HCT116 (cell line): ENCODE results near the gene TK2. TPM values are rescaled to one million over a fixed set of nuclear protein-coding genes. Genes with fewer than 3 reads are reported as not detected.

Source experiments
- ATAC-seq: fragments of 200-7000 bp; cut with Tn5 transposase; 2 replicates; pipeline ENCODE4 v1.9.1; 2020; ENCODE audit warnings: mild to moderate bottlenecking, moderate library complexity
- BruUV-seq: library from RNA; stranded (reverse); fragments of 400-500 nt; replicated peaks from 2 replicates; lab custom pipeline; 2021; lab: Mats Ljungman, UMichigan
- CTCF ChIA-PET: fragments of 300-600 bp; sonication (Branson Sonifier 250); formaldehyde crosslinking; loops from one replicate; lab custom pipeline; 2021; ENCODE audit warnings: antibody characterized with exemption; lab: Charles Lee
- POLR2A ChIA-PET: fragments of 300-600, 350-600 bp; sonication (Branson Sonifier 250); formaldehyde crosslinking; loops from one replicate; lab custom pipeline; 2021; ENCODE audit warnings: antibody characterized with exemption; lab: Charles Lee
- RAD21 ChIA-PET, 2 experiments: fragments of 300-600 bp; sonication (Branson Sonifier 250); formaldehyde crosslinking; loops; one replicate each; lab custom pipeline; 2023; ENCODE audit warnings: low total read pairs in 2 of 2; ENCODE audit not compliant: uncharacterized antibody in 2 of 2, unreplicated experiment in 2 of 2, low non-redundant PET in 1 of 2; lab: Charles Lee
- DNase-seq: peaks from one replicate; pipeline ENCODE4 v3.0.0-alpha.2; 2010; ENCODE audit warnings: low read depth, low spot score
- H2AFZ ChIP-seq: fragments of 200-600 bp; shearing (Covaris generic), sonication (generic); 2 replicates; pipeline ENCODE4 v1.6.1; 2017; ENCODE audit warnings: low read depth, mixed run types, mixed read lengths, antibody characterized with exemption, low read length; ENCODE audit not compliant: poor library complexity, severe bottlenecking
- H3K27ac ChIP-seq: 2 replicates; pipeline ENCODE4 v1.5.1; 2012; ENCODE audit warnings: low read depth, low read length
- H3K27me3 ChIP-seq: fragments of 200-600 bp; sonication (generic); 2 replicates; pipeline ENCODE4 v1.6.1; 2016; ENCODE audit warnings: mixed run types, low read length, mixed read lengths; ENCODE audit not compliant: insufficient read depth
- H3K36me3 ChIP-seq, 2 experiments: fragments of 200-500 bp in 1 of 2; fragments of 200-600 bp in 1 of 2; sonication (Bioruptor generic) in 1 of 2; sonication (generic) in 1 of 2; 2 replicates each; pipeline versions ENCODE4 v1.5.1 to v1.6.1; 2014 to 2016; ENCODE audit warnings: low read length in 2 of 2, inconsistent platforms in 1 of 2, mixed read lengths in 1 of 2, mixed run types in 1 of 2; ENCODE audit not compliant: insufficient read depth in 2 of 2, control insufficient read depth in 1 of 2
- H3K4me1 ChIP-seq, 2 experiments: fragments of 200-600 bp in 1 of 2; sonication (generic) in 1 of 2; 2 replicates each; pipeline versions ENCODE4 v1.5.1 to v1.6.1; 2012 to 2017; ENCODE audit warnings: low read length in 2 of 2, inconsistent platforms in 1 of 2, mild to moderate bottlenecking in 1 of 2, mixed read lengths in 1 of 2, mixed run types in 1 of 2, moderate library complexity in 1 of 2; ENCODE audit not compliant: insufficient read depth in 2 of 2, control insufficient read depth in 1 of 2
- H3K4me2 ChIP-seq: fragments of 200-600 bp; sonication (generic); 2 replicates; pipeline ENCODE4 v1.6.1; 2017; ENCODE audit warnings: mixed run types, low read length, mixed read lengths
- H3K4me3 ChIP-seq, 2 experiments: fragments of 200-600 bp in 1 of 2; sonication (generic) in 1 of 2; replicated peaks in 1 of 2; 2 replicates each; pipeline ENCODE4 v1.5.1; 2011 to 2016; ENCODE audit warnings: low read length in 2 of 2, control low read depth in 1 of 2, low read depth in 1 of 2, mild to moderate bottlenecking in 1 of 2, mixed read lengths in 1 of 2, mixed run types in 1 of 2
- H3K79me2 ChIP-seq: fragments of 200-600 bp; sonication (generic); 2 replicates; pipeline ENCODE4 v1.6.1; 2017; ENCODE audit warnings: mild to moderate bottlenecking, mixed run types, low read length, moderate library complexity, mixed read lengths; ENCODE audit not compliant: insufficient read depth
- H3K9ac ChIP-seq: fragments of 200-600 bp; sonication (generic); 2 replicates; pipeline ENCODE4 v1.6.1; 2016; ENCODE audit warnings: low read length, mixed read lengths
- H3K9me2 ChIP-seq: fragments of 200-600 bp; sonication (generic), shearing (Covaris generic); 2 replicates; pipeline ENCODE4 v1.6.1; 2017; ENCODE audit warnings: mixed run types, mild to moderate bottlenecking, moderate library complexity; ENCODE audit not compliant: insufficient read depth
- H3K9me3 ChIP-seq, 2 experiments: fragments of 200-500 bp in 1 of 2; fragments of 200-600 bp in 1 of 2; sonication (Bioruptor generic) in 1 of 2; sonication (generic) in 1 of 2; 2 replicates each; pipeline ENCODE4 v1.6.1; 2014 to 2017; ENCODE audit warnings: low read length in 2 of 2, mixed read lengths in 2 of 2, inconsistent platforms in 1 of 2, low read depth in 1 of 2, mild to moderate bottlenecking in 1 of 2, mixed run types in 1 of 2, moderate library complexity in 1 of 2; ENCODE audit not compliant: control insufficient read depth in 1 of 2, insufficient read depth in 1 of 2
- H4K20me1 ChIP-seq: fragments of 200-600 bp; sonication (generic), shearing (Covaris generic); 2 replicates; pipeline ENCODE4 v1.6.1; 2017; ENCODE audit warnings: mixed run types, mild to moderate bottlenecking, moderate library complexity; ENCODE audit not compliant: insufficient read depth
- CBX3 ChIP-seq: IDR thresholded peaks from 2 replicates; pipeline ENCODE4 v1.6.1; 2012; ENCODE audit warnings: low read depth
- ELF1 ChIP-seq: IDR thresholded peaks from 2 replicates; pipeline ENCODE4 v1.6.1; 2012; ENCODE audit warnings: low read depth, borderline replicate concordance
- FOSL1 ChIP-seq: IDR thresholded peaks from 2 replicates; pipeline ENCODE4 v1.6.1; 2012; ENCODE audit warnings: low read depth
- JUND ChIP-seq: IDR thresholded peaks from 2 replicates; pipeline ENCODE4 v1.6.1; 2012
- POLR2A ChIP-seq: IDR thresholded peaks from 2 replicates; pipeline ENCODE4 v1.7.0; 2011; ENCODE audit warnings: borderline replicate concordance; ENCODE audit not compliant: insufficient read depth, insufficient read length; ENCODE audit errors: extremely low read depth
- POLR2AphosphoS5 ChIP-seq: IDR thresholded peaks from 2 replicates; pipeline ENCODE4 v1.6.1; 2011; ENCODE audit warnings: mild to moderate bottlenecking, low read depth, low read length, moderate library complexity
- SIN3A ChIP-seq: IDR thresholded peaks from 2 replicates; pipeline ENCODE4 v1.6.1; 2012; ENCODE audit warnings: low read depth
- YY1 ChIP-seq: IDR thresholded peaks from 2 replicates; pipeline ENCODE4 v1.6.1; 2011; ENCODE audit warnings: low read length, low read depth, moderate library complexity, mild to moderate bottlenecking; ENCODE audit not compliant: insufficient replicate concordance; ENCODE audit errors: extremely low read depth
- ZFX ChIP-seq: fragments of 450-650 bp; IDR thresholded peaks from 2 replicates; pipeline ENCODE4 v1.6.1; 2017
- intact Hi-C: fragments of 100-400 bp; cut with micrococcal nuclease; formaldehyde crosslinking; loops from 2 replicates; pipeline ENCODE4 v1.10.0; 2022
- total RNA-seq: library from RNA; stranded (reverse); gene quantifications from one replicate; pipeline ENCODE4 v1.2.1, GENCODE V29; 2021; ENCODE audit not compliant: unreplicated experiment
- TF ChIP-seq, protein P1 (sequence below): IDR thresholded peaks from 2 replicates; pipeline ENCODE4 v1.6.1; 2012
- TF ChIP-seq, protein P2 (sequence below), 3 experiments: fragments of 200-600 bp in 1 of 3; sonication (generic) in 1 of 3; IDR thresholded peaks in 2 of 3; conservative IDR thresholded peaks in 1 of 3; 2 replicates each; pipeline ENCODE4 v1.5.1; 2012 to 2017; ENCODE audit warnings: low read depth in 2 of 3, low read length in 2 of 3, antibody characterized with exemption in 1 of 3, borderline replicate concordance in 1 of 3, control low read depth in 1 of 3, mild to moderate bottlenecking in 1 of 3, mixed read lengths in 1 of 3, mixed run types in 1 of 3, moderate library complexity in 1 of 3; ENCODE audit not compliant: insufficient read depth in 1 of 3
- TF ChIP-seq, protein P3 (sequence below): IDR thresholded peaks from 2 replicates; pipeline ENCODE4 v1.6.1; 2011; ENCODE audit warnings: mild to moderate bottlenecking, low read length, moderate library complexity; ENCODE audit not compliant: insufficient replicate concordance; ENCODE audit errors: extremely low read depth

TK2 gene
- total RNA-seq, 1 experiment from 2014 or later = 15.4 TPM

DNA sequence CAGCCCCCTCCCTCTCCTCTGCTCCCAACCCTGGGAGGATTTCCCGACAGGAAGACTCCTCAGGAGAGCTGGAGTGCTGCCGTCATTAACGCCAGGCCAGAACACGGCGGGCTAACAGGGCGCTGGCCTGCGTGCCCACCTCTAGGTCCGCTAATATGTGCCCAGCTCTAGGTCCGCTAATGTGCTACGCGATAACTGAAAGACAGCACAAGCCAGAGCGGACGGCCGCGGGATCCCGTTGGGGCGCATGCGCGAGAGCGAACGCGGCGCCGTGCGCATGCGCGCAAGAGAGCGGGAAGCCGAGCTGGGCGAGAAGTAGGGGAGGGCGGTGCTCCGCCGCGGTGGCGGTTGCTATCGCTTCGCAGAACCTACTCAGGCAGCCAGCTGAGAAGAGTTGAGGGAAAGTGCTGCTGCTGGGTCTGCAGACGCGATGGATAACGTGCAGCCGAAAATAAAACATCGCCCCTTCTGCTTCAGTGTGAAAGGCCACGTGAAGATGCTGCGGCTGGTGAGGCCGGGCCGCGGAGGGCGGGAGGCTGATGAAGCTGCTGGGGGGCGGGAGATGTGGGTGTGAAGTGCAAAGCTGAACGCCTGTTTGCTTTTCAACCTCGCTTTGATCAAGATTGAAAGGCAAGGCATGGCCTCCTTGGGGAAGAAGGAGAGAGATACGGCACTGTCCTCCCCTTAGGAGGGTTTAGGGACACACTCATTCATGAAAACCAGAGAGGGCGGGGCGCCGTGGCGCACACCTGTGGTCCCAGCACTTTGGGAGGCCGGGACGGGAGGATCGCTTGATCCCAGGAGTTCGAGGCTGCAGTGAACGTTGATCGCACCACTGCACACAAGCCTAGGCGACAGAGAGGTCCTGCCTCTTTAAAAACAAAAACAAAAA lies 2.6 kb upstream of the TK2 start, which contains the start of gene CKLF:
Gene CKLF, plus strand, starts transcription at position 291 of the 892 bp plus-strand sequence. Its CDS starts 140 bp downstream, at position 431.
- H3K27ac ChIP-seq = peak within 1 kb of the TSS; percentile 88
- DNase-seq (peak; percentile 79), ATAC-seq (peak; percentile 65)
- TSS peak; percentile 71 for BruUV-seq
- peaks cover 26% of the 10 kb centered on the region; the same call in 1 of the 2 replicates for H3K79me2 ChIP-seq
- peak within 1 kb of the TSS; percentile 36 for H2AFZ ChIP-seq
- H4K20me1 ChIP-seq = no peaks in the 10 kb centered on the region
- H3K27me3 ChIP-seq = no peaks in the 10 kb centered on the region
- peak within 1 kb of the TSS; percentile 51 to 69 for H3K4me3 ChIP-seq
- H3K4me1 ChIP-seq = peaks cover 25 to 46% of the 10 kb centered on the region in 2 experiments
- H3K9me2 ChIP-seq = no peaks in the 10 kb centered on the region
- H3K9me3 ChIP-seq = no peaks in the 10 kb centered on the region
- ChIA-PET RAD21 (no interaction called here), CTCF (interaction anchor here (1.5 to 1.8 kb wide), 2 partner anchors 56 to 278 kb away, joined by 6 to 8 read pairs; partner anchors contain the start of gene NAE1), POLR2A (interaction anchor here (1.0 to 1.9 kb wide), 3 partner anchors 18 to 45 kb away, joined by 3 to 8 read pairs (median 4); no protein-coding TSS in a partner anchor)
- H3K36me3 ChIP-seq = peaks cover 0 to 8% of the 10 kb centered on the region in 2 experiments; a peak in 1 of 4 replicates
- intact Hi-C loops = no loop called here
- peak within 1 kb of the TSS; percentile 71 for H3K9ac ChIP-seq
- TF ChIP-seq JUND (no peak), FOSL1 (no peak), SIN3A (no peak; the same call in none of the 2 replicates), ELF1 (no peak), POLR2A (peak; percentile 90), POLR2AphosphoS5 (peak; percentile 95), ZFX (peak; percentile 58; the same call in 1 of the 2 replicates), YY1 (peak; percentile 60), CBX3 (peak; percentile 96)
- TF ChIP-seq, protein P1, sequence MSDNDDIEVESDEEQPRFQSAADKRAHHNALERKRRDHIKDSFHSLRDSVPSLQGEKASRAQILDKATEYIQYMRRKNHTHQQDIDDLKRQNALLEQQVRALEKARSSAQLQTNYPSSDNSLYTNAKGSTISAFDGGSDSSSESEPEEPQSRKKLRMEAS = peak; percentile 99
- TF ChIP-seq, protein P2, sequence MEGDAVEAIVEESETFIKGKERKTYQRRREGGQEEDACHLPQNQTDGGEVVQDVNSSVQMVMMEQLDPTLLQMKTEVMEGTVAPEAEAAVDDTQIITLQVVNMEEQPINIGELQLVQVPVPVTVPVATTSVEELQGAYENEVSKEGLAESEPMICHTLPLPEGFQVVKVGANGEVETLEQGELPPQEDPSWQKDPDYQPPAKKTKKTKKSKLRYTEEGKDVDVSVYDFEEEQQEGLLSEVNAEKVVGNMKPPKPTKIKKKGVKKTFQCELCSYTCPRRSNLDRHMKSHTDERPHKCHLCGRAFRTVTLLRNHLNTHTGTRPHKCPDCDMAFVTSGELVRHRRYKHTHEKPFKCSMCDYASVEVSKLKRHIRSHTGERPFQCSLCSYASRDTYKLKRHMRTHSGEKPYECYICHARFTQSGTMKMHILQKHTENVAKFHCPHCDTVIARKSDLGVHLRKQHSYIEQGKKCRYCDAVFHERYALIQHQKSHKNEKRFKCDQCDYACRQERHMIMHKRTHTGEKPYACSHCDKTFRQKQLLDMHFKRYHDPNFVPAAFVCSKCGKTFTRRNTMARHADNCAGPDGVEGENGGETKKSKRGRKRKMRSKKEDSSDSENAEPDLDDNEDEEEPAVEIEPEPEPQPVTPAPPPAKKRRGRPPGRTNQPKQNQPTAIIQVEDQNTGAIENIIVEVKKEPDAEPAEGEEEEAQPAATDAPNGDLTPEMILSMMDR (IDR thresholded peaks at IDR 0.05 in 2 of 3, conservative IDR thresholded peaks at IDR 0.05 in 1 of 3; ENCODE audit: borderline replicate concordance in 1 of 3, insufficient read depth in 1 of 3, low read depth in 2 of 3, low read length in 2 of 3) = no peak
- TF ChIP-seq, protein P3, sequence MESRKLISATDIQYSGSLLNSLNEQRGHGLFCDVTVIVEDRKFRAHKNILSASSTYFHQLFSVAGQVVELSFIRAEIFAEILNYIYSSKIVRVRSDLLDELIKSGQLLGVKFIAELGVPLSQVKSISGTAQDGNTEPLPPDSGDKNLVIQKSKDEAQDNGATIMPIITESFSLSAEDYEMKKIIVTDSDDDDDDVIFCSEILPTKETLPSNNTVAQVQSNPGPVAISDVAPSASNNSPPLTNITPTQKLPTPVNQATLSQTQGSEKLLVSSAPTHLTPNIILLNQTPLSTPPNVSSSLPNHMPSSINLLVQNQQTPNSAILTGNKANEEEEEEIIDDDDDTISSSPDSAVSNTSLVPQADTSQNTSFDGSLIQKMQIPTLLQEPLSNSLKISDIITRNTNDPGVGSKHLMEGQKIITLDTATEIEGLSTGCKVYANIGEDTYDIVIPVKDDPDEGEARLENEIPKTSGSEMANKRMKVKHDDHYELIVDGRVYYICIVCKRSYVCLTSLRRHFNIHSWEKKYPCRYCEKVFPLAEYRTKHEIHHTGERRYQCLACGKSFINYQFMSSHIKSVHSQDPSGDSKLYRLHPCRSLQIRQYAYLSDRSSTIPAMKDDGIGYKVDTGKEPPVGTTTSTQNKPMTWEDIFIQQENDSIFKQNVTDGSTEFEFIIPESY = peak; percentile 35
- peak within 1 kb of the TSS; percentile 85 for H3K4me2 ChIP-seq
